ENCODE data around the gene GNPTG. TPM values are rescaled to one million over a fixed set of nuclear protein-coding genes. Genes with fewer than 3 reads are reported as not detected.

Gene GNPTG
- total and polyA plus RNA-seq, 7 donors = 28.0 to 60.1 (median 43.5) TPM

- no peak overlapping the region for H3K4me3 ChIP-seq
- no peak overlapping the region for H3K27ac ChIP-seq
- H3K4me1 ChIP-seq = no peaks in the 10 kb centered on the region
- H3K36me3 ChIP-seq = peaks cover 37 to 94% (median 46%) of the 10 kb centered on the region in 4 donors
- TF ChIP-seq EP300 (IDR thresholded peaks at IDR 0.05) = no peak
- no peak for TF ChIP-seq POLR2AphosphoS5 (IDR thresholded peaks at IDR 0.05)
- TF ChIP-seq CTCF (IDR thresholded peaks at IDR 0.05) = no peak
- TF ChIP-seq POLR2A (IDR thresholded peaks at IDR 0.05) = no peak
- no peaks in the 10 kb centered on the region for H3K27me3 ChIP-seq
- H3K9me3 ChIP-seq = no peaks in the 10 kb centered on the region
- 95 to 96% methylated on average over 21 of the region's 21 CpGs for WGBS, 2 donors
- DNase-seq = no peak
- intact Hi-C loops (cut with DNase I) = no loop called here
Measured at GRCh38 chr16:1393613-1394176, 42.0 kb downstream of the GNPTG start.

DNA sequence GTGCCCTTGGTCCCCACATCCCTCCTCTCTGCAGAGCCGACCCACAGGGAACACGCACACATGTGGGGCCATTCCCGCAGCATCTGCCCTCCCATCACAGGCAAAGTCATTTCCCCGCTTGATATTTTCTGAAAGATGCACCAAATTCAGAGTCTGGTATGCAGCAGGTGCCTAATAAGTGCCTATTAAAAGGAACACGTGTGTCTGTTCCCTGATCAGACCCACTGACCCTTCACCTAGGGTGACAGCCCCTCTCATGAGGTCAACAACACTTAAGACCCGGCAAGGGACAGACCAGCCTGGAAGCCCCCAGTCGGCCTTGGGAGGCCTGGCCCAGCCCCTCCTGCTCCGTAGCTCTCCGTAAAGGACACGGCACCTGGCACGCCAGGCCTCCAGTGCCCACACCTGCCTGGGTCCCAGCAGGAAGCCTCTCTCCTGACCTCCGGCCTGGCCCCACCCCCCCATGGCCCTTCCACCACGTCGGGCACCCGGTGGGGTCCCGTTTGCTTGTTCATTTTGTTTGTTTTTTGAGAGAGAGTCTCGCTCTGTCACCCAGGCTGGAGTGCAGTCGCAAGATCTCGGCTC, 42.7 kb downstream of the GNPTG start:
- 93 to 94% methylated on average over 19 of the region's 19 CpGs for WGBS, 2 donors
- intact Hi-C loops (cut with DNase I) = no loop called here
- H3K36me3 ChIP-seq = peaks cover 40 to 94% (median 48%) of the 10 kb centered on the region in 4 donors
- H3K27ac ChIP-seq = no peak overlapping the region
- no peak for TF ChIP-seq EP300 (IDR thresholded peaks at IDR 0.05)
- no peak for TF ChIP-seq POLR2A (IDR thresholded peaks at IDR 0.05)
- TF ChIP-seq CTCF (IDR thresholded peaks at IDR 0.05) = no peak
- TF ChIP-seq POLR2AphosphoS5 (IDR thresholded peaks at IDR 0.05) = no peak
- no peak for DNase-seq
- H3K4me3 ChIP-seq = no peak overlapping the region
- no peaks in the 10 kb centered on the region for H3K9me3 ChIP-seq
- no peaks in the 10 kb centered on the region for H3K27me3 ChIP-seq
- no peaks in the 10 kb centered on the region for H3K4me1 ChIP-seq

GRCh38 chr16:1395444-1396031, 43.8 kb downstream of the GNPTG start:
- DNase-seq = no peak
- Histone ChIP-seq H3K27ac (no peak overlapping the region), H3K4me3 (no peak overlapping the region), H3K36me3 (peaks cover 33 to 92% (median 44%) of the 10 kb centered on the region in 4 donors), H3K27me3 (no peaks in the 10 kb centered on the region), H3K9me3 (no peaks in the 10 kb centered on the region), H3K4me1 (no peaks in the 10 kb centered on the region)
- WGBS, 2 donors = 57 to 84% methylated on average over 22 of the region's 22 CpGs
- TF ChIP-seq CTCF (IDR thresholded peaks at IDR 0.05) (no peak), EP300 (IDR thresholded peaks at IDR 0.05) (no peak), POLR2A (IDR thresholded peaks at IDR 0.05) (no peak), POLR2AphosphoS5 (IDR thresholded peaks at IDR 0.05) (no peak)
- intact Hi-C loops (cut with DNase I) = no loop called here

GRCh38 chr16:1397779-1398178, 46.0 kb downstream of the GNPTG start:
- no peak for TF ChIP-seq POLR2A (IDR thresholded peaks at IDR 0.05)
- no peak for TF ChIP-seq POLR2AphosphoS5 (IDR thresholded peaks at IDR 0.05)
- TF ChIP-seq CTCF (IDR thresholded peaks at IDR 0.05) = no peak
- TF ChIP-seq EP300 (IDR thresholded peaks at IDR 0.05) = no peak
- 93 to 95% methylated on average over 21 of the region's 21 CpGs for WGBS, 2 donors
- H3K27me3 ChIP-seq = no peaks in the 10 kb centered on the region
- DNase-seq = no peak
- no peak overlapping the region for H3K4me3 ChIP-seq
- intact Hi-C loops (cut with DNase I) = no loop called here
- no peak overlapping the region for H3K27ac ChIP-seq
- no peaks in the 10 kb centered on the region for H3K4me1 ChIP-seq
- H3K36me3 ChIP-seq = peaks cover 44 to 96% (median 48%) of the 10 kb centered on the region in 4 donors
- H3K9me3 ChIP-seq = no peaks in the 10 kb centered on the region
